Mesenteric fat pad (tissue), 1 donor: ENCODE data around the gene CHKA. TPM values are rescaled to one million over a fixed set of nuclear protein-coding genes. Genes with fewer than 3 reads are reported as not detected.

Source experiments
- DNase-seq: peaks from one replicate; pipeline ENCODE4 v3.0.0-alpha.2; 2020; ENCODE audit warnings: low spot score
- total RNA-seq: library from RNA; stranded (reverse); fragmentation: NEBNext Ultra II Directional; extraction: Animal tissue kit (Norgen Biotek cat#: 25700); gene quantifications from one replicate; pipeline ENCODE4 v1.2.1, GENCODE V29; 2021
- donor health status: DM: yes; HTN: yes; CAD: no.

Gene CHKA
- total RNA-seq, 1 donor from 2014 or later: 33.4 TPM

GRCh38 chr11:68143310-68143689, 22.1 kb upstream of the CHKA start:
- DNase-seq: peak; percentile 83

GRCh38 chr11:68142441-68143309, 21.5 kb upstream of the CHKA start:
- DNase-seq: peak; percentile 82

GRCh38 chr11:68142028-68142412, 20.8 kb upstream of the CHKA start:
- peak; percentile 85 for DNase-seq

- no peak for DNase-seq
These were observed 20.2 kb upstream of the CHKA start for GRCh38 chr11:68141246-68142027.

GRCh38 chr11:68140496-68141245, 19.5 kb upstream of the CHKA start:
- no peak for DNase-seq

- no peak for DNase-seq
These were observed 17.0 kb upstream of the CHKA start for GRCh38 chr11:68138237-68138636.

GRCh38 chr11:68137833-68138232, 16.6 kb upstream of the CHKA start:
- no peak for DNase-seq

GRCh38 chr11:68136866-68137265, 15.7 kb upstream of the CHKA start:
- DNase-seq: no peak

GRCh38 chr11:68135161-68135560, 14.0 kb upstream of the CHKA start:
- peak; percentile 16 for DNase-seq

- DNase-seq: no peak
These were observed 12.6 kb upstream of the CHKA start for GRCh38 chr11:68133761-68134160.

GRCh38 chr11:68130121-68130520, 8.9 kb upstream of the CHKA start:
- DNase-seq: no peak

- no peak for DNase-seq
These were observed 7.6 kb upstream of the CHKA start for GRCh38 chr11:68128682-68129327.

GRCh38 chr11:68127714-68128681, 6.8 kb upstream of the CHKA start:
- no peak for DNase-seq

GRCh38 chr11:68125164-68125563, 4.0 kb upstream of the CHKA start:
- DNase-seq: no peak

- DNase-seq: no peak
These were observed 1.9 kb upstream of the CHKA start for GRCh38 chr11:68122936-68123539.

GRCh38 chr11:68120273-68121066, 718 bp downstream of the CHKA start:
- DNase-seq: peak; percentile 92

GRCh38 chr11:68118706-68119448, 2.3 kb downstream of the CHKA start:
- peak; percentile 24 for DNase-seq

- DNase-seq: no peak
These were observed 3.2 kb downstream of the CHKA start for GRCh38 chr11:68117853-68118470.
